GM12878 (cell line): ENCODE results near the gene REV3L. TPM values are rescaled to one million over a fixed set of nuclear protein-coding genes. Genes with fewer than 3 reads are reported as not detected.

ENCODE experiments used
- CEBPB ChIP-seq, 2 experiments: fragments of 150-350 bp in 1 of 2; IDR thresholded peaks; 2 replicates each; pipeline ENCODE4 v1.6.1; 2012 to 2014; ENCODE audit warnings: low read depth in 2 of 2, low read length in 2 of 2, borderline replicate concordance in 1 of 2, inconsistent platforms in 1 of 2
- CREM ChIP-seq: IDR thresholded peaks from 2 replicates; pipeline ENCODE4 v1.6.1; 2014; ENCODE audit warnings: antibody characterized with exemption, low read depth
- E2F8 ChIP-seq: fragments of 450-650 bp; IDR thresholded peaks from 2 replicates; pipeline ENCODE4 v1.6.1; 2018; ENCODE audit warnings: mild to moderate bottlenecking, low read depth, moderate library complexity; ENCODE audit not compliant: partially characterized antibody
- MAX ChIP-seq: IDR thresholded peaks from 2 replicates; pipeline ENCODE4 v1.6.1; 2012; ENCODE audit warnings: low read depth, low read length, improper control_type of control experiment
- MTA3 ChIP-seq: IDR thresholded peaks from 2 replicates; pipeline ENCODE4 v1.6.1; 2012; ENCODE audit warnings: low read length, inconsistent platforms, borderline replicate concordance
- NBN ChIP-seq: fragments of 450-650 bp; IDR thresholded peaks from 2 replicates; pipeline ENCODE4 v1.6.1; 2016
- NRF1 ChIP-seq: conservative IDR thresholded peaks from 2 replicates; pipeline ENCODE4 v1.6.1; 2011; ENCODE audit warnings: mild to moderate bottlenecking, low read depth, low read length, improper control_type of control experiment
- PML ChIP-seq: IDR thresholded peaks from 2 replicates; pipeline ENCODE4 v1.6.1; 2012; ENCODE audit warnings: low read length, inconsistent platforms
- POU2F2 ChIP-seq: IDR thresholded peaks from 3 replicates; pipeline ENCODE4 v1.6.1; 2011; ENCODE audit warnings: low read depth, mild to moderate bottlenecking, low read length, borderline replicate concordance
- RBBP5 ChIP-seq: fragments of 200-600 bp; sonication (generic); conservative IDR thresholded peaks from 2 replicates; pipeline ENCODE4 v1.6.1; 2016
- RUNX3 ChIP-seq: IDR thresholded peaks from 2 replicates; pipeline ENCODE4 v1.6.1; 2012; ENCODE audit warnings: low read length, inconsistent platforms
- SIX5 ChIP-seq: IDR thresholded peaks from 2 replicates; pipeline ENCODE4 v1.6.1; 2011; ENCODE audit warnings: mild to moderate bottlenecking, low read depth, low read length, moderate library complexity; ENCODE audit not compliant: severe bottlenecking
- SUZ12 ChIP-seq: fragments of 200-600 bp; sonication (generic); IDR thresholded peaks from one replicate; pipeline ENCODE4 v1.6.1; 2018; ENCODE audit warnings: antibody characterized with exemption, mild to moderate bottlenecking; ENCODE audit not compliant: unreplicated experiment
- YBX1 ChIP-seq: fragments of 450-650 bp; IDR thresholded peaks from 2 replicates; pipeline ENCODE4 v1.6.1; 2016; ENCODE audit warnings: antibody characterized with exemption
- ZNF207 ChIP-seq: fragments of 450-650 bp; IDR thresholded peaks from 2 replicates; pipeline ENCODE4 v1.6.1; 2014; ENCODE audit warnings: antibody characterized with exemption, mild to moderate bottlenecking, borderline replicate concordance
- ZNF217 ChIP-seq: fragments of 450-650 bp; IDR thresholded peaks from 2 replicates; pipeline ENCODE4 v1.6.1; 2017; ENCODE audit warnings: antibody characterized with exemption, mild to moderate bottlenecking
- ZZZ3 ChIP-seq: IDR thresholded peaks from 2 replicates; pipeline ENCODE4 v1.6.1; 2011; ENCODE audit warnings: low read depth; ENCODE audit not compliant: control insufficient read depth, insufficient read length
- polyA plus RNA-seq, 11 experiments: library from polyadenylated mRNA; depleted of rRNA in 4 of 11; unstranded in 6 of 11; stranded (reverse) in 5 of 11; fragments of >200 nt; fragmentation: Nextera tagmentation in 4 of 11; fragmentation: Illumina TruSeq in 1 of 11; extraction: Ambion mirVana in 4 of 11; extraction: Trizol in 1 of 11; gene quantifications; 1 replicate in 1 of 11; 2 replicates in 10 of 11; pipeline versions ENCODE4 v1.2.1 to v1.2.3, GENCODE V29; 2011 to 2016; ENCODE audit warnings: inconsistent platforms in 2 of 11, missing spikeins in 2 of 11, low read depth in 1 of 11
- total RNA-seq, 4 experiments: library from RNA; depleted of rRNA in 3 of 4; stranded (reverse); fragments of >200 nt in 3 of 4; fragmentation: Illumina TruSeq in 1 of 4; extraction: Trizol in 1 of 4; gene quantifications; 2 replicates each; pipeline versions ENCODE4 v1.2.1 to v1.2.3, GENCODE V29; 2013 to 2021
- TF ChIP-seq, protein P1 (sequence below): fragments of 450-650 bp; IDR thresholded peaks from 2 replicates; pipeline ENCODE4 v1.6.1; 2014; ENCODE audit warnings: mild to moderate bottlenecking
- TF ChIP-seq, protein P2 (sequence below): fragments of 150-350 bp; IDR thresholded peaks from 2 replicates; pipeline ENCODE4 v1.6.1; 2016; ENCODE audit warnings: low read depth, low read length
- TF ChIP-seq, protein P3 (sequence below): fragments of 450-650 bp; IDR thresholded peaks from 2 replicates; pipeline ENCODE4 v1.6.1; 2017; ENCODE audit warnings: low read depth, mild to moderate bottlenecking, moderate library complexity
- TF ChIP-seq, protein P4 (sequence below): fragments of 450-650 bp; IDR thresholded peaks from 2 replicates; pipeline ENCODE4 v1.6.1; 2016; ENCODE audit warnings: mild to moderate bottlenecking

The REV3L gene
- total and polyA plus RNA-seq, 10 of the 15 experiments (the other 5 are each of a cell fraction or from before 2014, with no cell fraction given), result 7.6 to 33.6 (median 21.5) TPM

DNA sequence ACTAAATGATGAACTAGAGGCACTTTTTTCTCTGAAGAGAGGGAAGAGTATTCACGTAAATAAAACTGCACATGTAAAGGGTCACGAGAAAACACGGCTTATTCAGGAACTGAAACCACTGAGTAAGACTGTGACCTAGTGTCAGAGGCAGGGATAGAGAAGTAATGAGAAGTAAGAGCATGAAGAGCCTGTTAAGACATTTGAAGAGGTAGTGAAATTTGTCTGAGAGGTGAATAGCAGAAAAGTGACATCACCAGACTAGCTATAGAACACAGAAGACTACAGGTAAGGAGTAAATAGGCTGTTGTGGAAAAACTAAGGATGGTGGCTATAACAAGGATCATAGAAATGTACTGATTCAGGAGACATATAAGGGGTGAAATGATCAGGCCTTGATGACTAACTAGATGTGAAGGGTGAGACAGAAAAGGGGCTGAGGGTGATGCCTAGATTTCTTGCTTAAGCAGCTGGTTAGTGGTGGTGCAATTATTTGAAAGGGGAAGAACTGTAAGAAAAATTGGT lies 76.8 kb downstream of the REV3L start (continued):
- TF ChIP-seq, protein P1, sequence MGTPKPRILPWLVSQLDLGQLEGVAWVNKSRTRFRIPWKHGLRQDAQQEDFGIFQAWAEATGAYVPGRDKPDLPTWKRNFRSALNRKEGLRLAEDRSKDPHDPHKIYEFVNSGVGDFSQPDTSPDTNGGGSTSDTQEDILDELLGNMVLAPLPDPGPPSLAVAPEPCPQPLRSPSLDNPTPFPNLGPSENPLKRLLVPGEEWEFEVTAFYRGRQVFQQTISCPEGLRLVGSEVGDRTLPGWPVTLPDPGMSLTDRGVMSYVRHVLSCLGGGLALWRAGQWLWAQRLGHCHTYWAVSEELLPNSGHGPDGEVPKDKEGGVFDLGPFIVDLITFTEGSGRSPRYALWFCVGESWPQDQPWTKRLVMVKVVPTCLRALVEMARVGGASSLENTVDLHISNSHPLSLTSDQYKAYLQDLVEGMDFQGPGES, result no peak
- TF ChIP-seq, protein P2, sequence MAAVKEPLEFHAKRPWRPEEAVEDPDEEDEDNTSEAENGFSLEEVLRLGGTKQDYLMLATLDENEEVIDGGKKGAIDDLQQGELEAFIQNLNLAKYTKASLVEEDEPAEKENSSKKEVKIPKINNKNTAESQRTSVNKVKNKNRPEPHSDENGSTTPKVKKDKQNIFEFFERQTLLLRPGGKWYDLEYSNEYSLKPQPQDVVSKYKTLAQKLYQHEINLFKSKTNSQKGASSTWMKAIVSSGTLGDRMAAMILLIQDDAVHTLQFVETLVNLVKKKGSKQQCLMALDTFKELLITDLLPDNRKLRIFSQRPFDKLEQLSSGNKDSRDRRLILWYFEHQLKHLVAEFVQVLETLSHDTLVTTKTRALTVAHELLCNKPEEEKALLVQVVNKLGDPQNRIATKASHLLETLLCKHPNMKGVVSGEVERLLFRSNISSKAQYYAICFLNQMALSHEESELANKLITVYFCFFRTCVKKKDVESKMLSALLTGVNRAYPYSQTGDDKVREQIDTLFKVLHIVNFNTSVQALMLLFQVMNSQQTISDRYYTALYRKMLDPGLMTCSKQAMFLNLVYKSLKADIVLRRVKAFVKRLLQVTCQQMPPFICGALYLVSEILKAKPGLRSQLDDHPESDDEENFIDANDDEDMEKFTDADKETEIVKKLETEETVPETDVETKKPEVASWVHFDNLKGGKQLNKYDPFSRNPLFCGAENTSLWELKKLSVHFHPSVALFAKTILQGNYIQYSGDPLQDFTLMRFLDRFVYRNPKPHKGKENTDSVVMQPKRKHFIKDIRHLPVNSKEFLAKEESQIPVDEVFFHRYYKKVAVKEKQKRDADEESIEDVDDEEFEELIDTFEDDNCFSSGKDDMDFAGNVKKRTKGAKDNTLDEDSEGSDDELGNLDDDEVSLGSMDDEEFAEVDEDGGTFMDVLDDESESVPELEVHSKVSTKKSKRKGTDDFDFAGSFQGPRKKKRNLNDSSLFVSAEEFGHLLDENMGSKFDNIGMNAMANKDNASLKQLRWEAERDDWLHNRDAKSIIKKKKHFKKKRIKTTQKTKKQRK, result no peak
- TF ChIP-seq MTA3, result no peak; the same call in 1 of the 2 replicates
- peak; percentile 74 for TF ChIP-seq E2F8
- TF ChIP-seq SUZ12, result no peak
- TF ChIP-seq, protein P3, sequence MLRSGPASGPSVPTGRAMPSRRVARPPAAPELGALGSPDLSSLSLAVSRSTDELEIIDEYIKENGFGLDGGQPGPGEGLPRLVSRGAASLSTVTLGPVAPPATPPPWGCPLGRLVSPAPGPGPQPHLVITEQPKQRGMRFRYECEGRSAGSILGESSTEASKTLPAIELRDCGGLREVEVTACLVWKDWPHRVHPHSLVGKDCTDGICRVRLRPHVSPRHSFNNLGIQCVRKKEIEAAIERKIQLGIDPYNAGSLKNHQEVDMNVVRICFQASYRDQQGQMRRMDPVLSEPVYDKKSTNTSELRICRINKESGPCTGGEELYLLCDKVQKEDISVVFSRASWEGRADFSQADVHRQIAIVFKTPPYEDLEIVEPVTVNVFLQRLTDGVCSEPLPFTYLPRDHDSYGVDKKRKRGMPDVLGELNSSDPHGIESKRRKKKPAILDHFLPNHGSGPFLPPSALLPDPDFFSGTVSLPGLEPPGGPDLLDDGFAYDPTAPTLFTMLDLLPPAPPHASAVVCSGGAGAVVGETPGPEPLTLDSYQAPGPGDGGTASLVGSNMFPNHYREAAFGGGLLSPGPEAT, result peak; percentile 95
- TF ChIP-seq ZNF207, result no peak
- TF ChIP-seq, protein P4, sequence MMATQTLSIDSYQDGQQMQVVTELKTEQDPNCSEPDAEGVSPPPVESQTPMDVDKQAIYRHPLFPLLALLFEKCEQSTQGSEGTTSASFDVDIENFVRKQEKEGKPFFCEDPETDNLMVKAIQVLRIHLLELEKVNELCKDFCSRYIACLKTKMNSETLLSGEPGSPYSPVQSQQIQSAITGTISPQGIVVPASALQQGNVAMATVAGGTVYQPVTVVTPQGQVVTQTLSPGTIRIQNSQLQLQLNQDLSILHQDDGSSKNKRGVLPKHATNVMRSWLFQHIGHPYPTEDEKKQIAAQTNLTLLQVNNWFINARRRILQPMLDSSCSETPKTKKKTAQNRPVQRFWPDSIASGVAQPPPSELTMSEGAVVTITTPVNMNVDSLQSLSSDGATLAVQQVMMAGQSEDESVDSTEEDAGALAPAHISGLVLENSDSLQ, result peak; percentile 59
- TF ChIP-seq POU2F2, result peak; percentile 58; the same call in 2 of the 3 replicates
- no peak for TF ChIP-seq SIX5
- peak; percentile 72; the same call in 1 of the 2 replicates for TF ChIP-seq PML
- TF ChIP-seq RUNX3, result peak; percentile 82
- peak; percentile 99 for TF ChIP-seq NBN
- no peak; the same call in 1 of the 2 replicates for TF ChIP-seq MAX
- TF ChIP-seq ZNF217, result peak; percentile 95; the same call in 1 of the 2 replicates
- no peak for TF ChIP-seq CEBPB (IDR thresholded peaks at IDR 0.05; ENCODE audit: borderline replicate concordance in 1 of 2, low read depth in 2 of 2, low read length in 2 of 2)
- TF ChIP-seq ZZZ3, result no peak
- TF ChIP-seq YBX1, result no peak
- no peak for TF ChIP-seq NRF1
- peak; percentile 91 for TF ChIP-seq CREM
- no peak for TF ChIP-seq RBBP5
